Hepatocyte (in vitro differentiated cells): Measurements from ENCODE around the gene ZNF496. TPM values are rescaled to one million over a fixed set of nuclear protein-coding genes. Genes with fewer than 3 reads are reported as not detected.
A peak's percentile ranks its signal among the peaks of the same experiment; 100 is the strongest.
"Not testable (repeated sequence)": the region's sequence is repeated elsewhere in the genome, so short reads cannot be mapped to it uniquely, and the experiment has no call there.

Source experiments
- DNase-seq: peaks from one replicate; pipeline ENCODE4 v3.0.0-alpha.2; 2016; ENCODE audit warnings: low spot score
- H2AFZ ChIP-seq: fragments of 200-600 bp; sonication (generic); 2 replicates; pipeline ENCODE4 v1.6.0; 2016; ENCODE audit warnings: antibody characterized with exemption, mild to moderate bottlenecking
- H3K27ac ChIP-seq: fragments of 200-600 bp; sonication (generic); 2 replicates; pipeline ENCODE4 v1.5.1; 2016; ENCODE audit warnings: mild to moderate bottlenecking
- H3K27me3 ChIP-seq: fragments of 200-600 bp; sonication (generic); 2 replicates; pipeline ENCODE4 v1.6.1; 2016
- H3K36me3 ChIP-seq: fragments of 200-600 bp; sonication (generic); replicated peaks from 2 replicates; pipeline ENCODE4 v1.5.1; 2016; ENCODE audit warnings: low read depth; ENCODE audit not compliant: insufficient read depth
- H3K4me1 ChIP-seq: fragments of 200-600 bp; sonication (generic); 2 replicates; pipeline ENCODE4 v1.5.1; 2016; ENCODE audit warnings: mild to moderate bottlenecking, moderate library complexity; ENCODE audit not compliant: insufficient read depth
- H3K4me2 ChIP-seq: fragments of 200-600 bp; sonication (generic); 2 replicates; pipeline ENCODE4 v1.6.0; 2016
- H3K4me3 ChIP-seq: fragments of 200-600 bp; sonication (generic); 2 replicates; pipeline ENCODE4 v1.5.1; 2016; ENCODE audit warnings: mild to moderate bottlenecking
- H3K79me2 ChIP-seq: fragments of 200-600 bp; sonication (generic); 2 replicates; pipeline ENCODE4 v1.6.0; 2017; ENCODE audit warnings: mild to moderate bottlenecking
- H3K9me2 ChIP-seq: fragments of 200-600 bp; sonication (generic); replicated peaks from 2 replicates; pipeline ENCODE4 v1.6.0; 2017; ENCODE audit warnings: mild to moderate bottlenecking; ENCODE audit not compliant: insufficient read depth
- H3K9me3 ChIP-seq: fragments of 200-600 bp; sonication (generic); 2 replicates; pipeline ENCODE4 v1.5.1; 2016; ENCODE audit warnings: low read depth, mild to moderate bottlenecking
- H4K20me1 ChIP-seq: fragments of 200-600 bp; sonication (generic); 2 replicates; pipeline ENCODE4 v1.6.0; 2016; ENCODE audit warnings: mild to moderate bottlenecking; ENCODE audit not compliant: insufficient read depth, poor library complexity, severe bottlenecking
- CTCF ChIP-seq: fragments of 200-600 bp; sonication (generic); IDR thresholded peaks from 2 replicates; pipeline ENCODE4 v1.5.1; 2016; ENCODE audit warnings: antibody characterized with exemption, mild to moderate bottlenecking; ENCODE audit not compliant: poor library complexity
- EZH2 ChIP-seq: fragments of 200-600 bp; sonication (generic); IDR thresholded peaks from 2 replicates; pipeline ENCODE4 v1.6.1; 2016; ENCODE audit warnings: antibody characterized with exemption, mild to moderate bottlenecking, borderline replicate concordance
- EZH2phosphoT487 ChIP-seq: fragments of 200-600 bp; sonication (generic); IDR thresholded peaks from one replicate; pipeline ENCODE4 v1.6.1; 2018; ENCODE audit warnings: antibody characterized with exemption, mild to moderate bottlenecking, low read depth, moderate library complexity; ENCODE audit not compliant: unreplicated experiment, severe bottlenecking
- WGBS: methylation state at CpG from one replicate; pipeline ENCODE4 v1.1.6; 2016; ENCODE audit warnings: low lambda C conversion rate; ENCODE audit errors: missing lambda C conversion rate; 5-methylcytosine and 5-hydroxymethylcytosine counted together
- polyA plus RNA-seq: library from polyadenylated mRNA; unstranded; fragments of >200 nt; fragmentation: Nextera tagmentation; extraction: Ambion mirVana; gene quantifications from 2 replicates; pipeline ENCODE4 v1.2.1, GENCODE V29; 2016
- total RNA-seq: library from RNA; depleted of rRNA; stranded (reverse); fragments of >200 nt; gene quantifications from 2 replicates; pipeline ENCODE4 v1.2.3, GENCODE V29; 2014

Gene ZNF496
- total and polyA plus RNA-seq, 2 experiments from 2014 or later: 10.5 to 16.5 TPM

- DNase-seq: no peak
- no peaks in the 10 kb centered on the region for H3K4me1 ChIP-seq
- no peaks in the 10 kb centered on the region for H3K9me3 ChIP-seq
- H3K27me3 ChIP-seq: no peaks in the 10 kb centered on the region
- no peak overlapping the region for H2AFZ ChIP-seq
- H4K20me1 ChIP-seq: no peaks in the 10 kb centered on the region
- H3K36me3 ChIP-seq: no peaks in the 10 kb centered on the region
- no peak overlapping the region for H3K4me2 ChIP-seq
- 79% methylated on average over 14 of the region's 14 CpGs for WGBS
- no peak for TF ChIP-seq EZH2phosphoT487
- no peak overlapping the region for H3K27ac ChIP-seq
- no peaks in the 10 kb centered on the region for H3K79me2 ChIP-seq
- H3K4me3 ChIP-seq: no peak overlapping the region
- H3K9me2 ChIP-seq: no peaks in the 10 kb centered on the region
Observed at GRCh38 chr1:247375747-247376146, 44.1 kb upstream of the ZNF496 start.

- H3K27ac ChIP-seq, H3K27me3 ChIP-seq, H3K9me3 ChIP-seq, H3K9me2 ChIP-seq, H3K79me2 ChIP-seq, H3K4me3 ChIP-seq, H3K36me3 ChIP-seq, H4K20me1 ChIP-seq, DNase-seq, H3K4me1 ChIP-seq, H3K4me2 ChIP-seq, H2AFZ ChIP-seq: not testable (repeated sequence)
- 82% methylated on average over 8 of the region's 8 CpGs for WGBS
Observed at GRCh38 chr1:247374651-247375334, 43.1 kb upstream of the ZNF496 start.

GRCh38 chr1:247373721-247374141 lies 42.1 kb upstream of the ZNF496 start:
- TF ChIP-seq CTCF: peak; percentile 49
- TF ChIP-seq EZH2: no peak
- TF ChIP-seq EZH2phosphoT487: no peak
- no peaks in the 10 kb centered on the region for H3K27me3 ChIP-seq
- peak; percentile 64 for DNase-seq
- H3K4me2 ChIP-seq: peak overlapping the region; percentile 86
- no peaks in the 10 kb centered on the region for H3K9me2 ChIP-seq
- no peak overlapping the region for H3K4me3 ChIP-seq
- H4K20me1 ChIP-seq: no peaks in the 10 kb centered on the region
- H2AFZ ChIP-seq: peak overlapping the region; percentile 66
- H3K4me1 ChIP-seq: no peaks in the 10 kb centered on the region
- no peaks in the 10 kb centered on the region for H3K9me3 ChIP-seq
- no peak overlapping the region for H3K27ac ChIP-seq
- H3K36me3 ChIP-seq: no peaks in the 10 kb centered on the region
- H3K79me2 ChIP-seq: no peaks in the 10 kb centered on the region
- 27% methylated on average over 20 of the region's 26 CpGs for WGBS

GRCh38 chr1:247371801-247372259 lies 40.2 kb upstream of the ZNF496 start:
- no peak for TF ChIP-seq EZH2phosphoT487
- TF ChIP-seq CTCF: no peak
- no peak for TF ChIP-seq EZH2
- no peaks in the 10 kb centered on the region for H3K79me2 ChIP-seq
- 92% methylated on average over 16 of the region's 16 CpGs for WGBS
- no peak overlapping the region for H2AFZ ChIP-seq
- H4K20me1 ChIP-seq: no peaks in the 10 kb centered on the region
- no peaks in the 10 kb centered on the region for H3K27me3 ChIP-seq
- no peak overlapping the region for H3K4me2 ChIP-seq
- H3K9me2 ChIP-seq: no peaks in the 10 kb centered on the region
- no peaks in the 10 kb centered on the region for H3K36me3 ChIP-seq
- H3K9me3 ChIP-seq: no peaks in the 10 kb centered on the region
- no peaks in the 10 kb centered on the region for H3K4me1 ChIP-seq
- no peak overlapping the region for H3K27ac ChIP-seq
- DNase-seq: no peak
- H3K4me3 ChIP-seq: no peak overlapping the region
